ENCODE results near the gene KCP.

GRCh38 chr7:128915841-128916642, 5.5 kb upstream of the KCP start:
- TF ChIP-seq POLR2A (IDR thresholded peaks at IDR 0.05) (no peak), CTCF (IDR thresholded peaks at IDR 0.05) (no peak)

All from esophagus squamous epithelium (tissue), 4 donors.